Neural cell (in vitro differentiated cells): Measurements from ENCODE around the gene BHLHA9. TPM values are rescaled to one million over a fixed set of nuclear protein-coding genes. Genes with fewer than 3 reads are reported as not detected.

ENCODE experiments used
- H2AFZ ChIP-seq: fragments of 200-600, 300-800 bp; sonication (generic), shearing (Covaris generic); 2 replicates; pipeline ENCODE4 v1.6.0; 2014; ENCODE audit warnings: low read depth, mild to moderate bottlenecking, antibody characterized with exemption, low read length, moderate library complexity
- H3F3A ChIP-seq: fragments of 200-600 bp; shearing (Covaris generic); 2 replicates; pipeline ENCODE4 v1.6.1; 2016; ENCODE audit warnings: mild to moderate bottlenecking, moderate library complexity, mixed read lengths, antibody characterized with exemption, low read length; ENCODE audit not compliant: insufficient read depth, poor library complexity, severe bottlenecking
- H3K27ac ChIP-seq: fragments of 200-600, 300-800 bp; sonication (generic), shearing (Covaris generic); 2 replicates; pipeline ENCODE4 v1.5.1; 2014; ENCODE audit warnings: mild to moderate bottlenecking, low read length, moderate library complexity
- H3K27me3 ChIP-seq: fragments of 300-800, 200-600 bp; sonication (generic), shearing (Covaris generic); 2 replicates; pipeline ENCODE4 v1.6.0; 2014; ENCODE audit warnings: mild to moderate bottlenecking, low read depth, low read length, moderate library complexity; ENCODE audit not compliant: insufficient read depth
- H3K36me3 ChIP-seq: fragments of 300-800, 200-600 bp; sonication (generic), shearing (Covaris generic); 2 replicates; pipeline ENCODE4 v1.5.1; 2014; ENCODE audit warnings: mild to moderate bottlenecking, antibody characterized with exemption, low read length, moderate library complexity; ENCODE audit not compliant: insufficient read depth
- H3K4me2 ChIP-seq: fragments of 300-800, 200-600 bp; sonication (generic), shearing (Covaris generic); 2 replicates; pipeline ENCODE4 v1.6.0; 2014; ENCODE audit warnings: mild to moderate bottlenecking, low read length
- H3K4me3 ChIP-seq: fragments of 300-800, 200-600 bp; sonication (generic), shearing (Covaris generic); 2 replicates; pipeline ENCODE4 v1.5.1; 2014; ENCODE audit warnings: mild to moderate bottlenecking, low read length, moderate library complexity
- H3K79me2 ChIP-seq: fragments of 200-600 bp; shearing (Covaris generic); replicated peaks from 2 replicates; pipeline ENCODE4 v1.6.0; 2014; ENCODE audit warnings: mild to moderate bottlenecking, low read length, moderate library complexity; ENCODE audit not compliant: insufficient read depth
- H3K9ac ChIP-seq: fragments of 300-800, 200-600 bp; sonication (generic), shearing (Covaris generic); 2 replicates; pipeline ENCODE4 v1.6.1; 2016; ENCODE audit warnings: mild to moderate bottlenecking, low read length, mixed read lengths
- H3K9me2 ChIP-seq: fragments of 200-600 bp; shearing (Covaris generic); 2 replicates; pipeline ENCODE4 v1.6.1; 2016; ENCODE audit warnings: mild to moderate bottlenecking, low read length, mixed read lengths; ENCODE audit not compliant: insufficient read depth
- H3K9me3 ChIP-seq: fragments of 200-600, 300-800 bp; sonication (generic), shearing (Covaris generic); 2 replicates; pipeline ENCODE4 v1.6.1; 2016; ENCODE audit warnings: mild to moderate bottlenecking, mixed run types, low read length, moderate library complexity, mixed read lengths
- H4K20me1 ChIP-seq: fragments of 200-600 bp; shearing (Covaris generic); 2 replicates; pipeline ENCODE4 v1.6.1; 2016; ENCODE audit warnings: mild to moderate bottlenecking, mixed run types; ENCODE audit not compliant: insufficient read depth
- EP300 ChIP-seq: fragments of 450-650 bp; conservative IDR thresholded peaks from 2 replicates; pipeline ENCODE4 v1.6.1; 2014; ENCODE audit warnings: antibody characterized with exemption, mild to moderate bottlenecking, moderate library complexity; ENCODE audit not compliant: poor library complexity, severe bottlenecking
- EZH2 ChIP-seq: fragments of 200-600, 300-800 bp; shearing (Covaris generic), sonication (generic); IDR thresholded peaks from 2 replicates; pipeline ENCODE4 v1.6.1; 2014; ENCODE audit warnings: antibody characterized with exemption, low read length, borderline replicate concordance, mild to moderate bottlenecking; ENCODE audit not compliant: insufficient read depth, poor library complexity, severe bottlenecking
- MXI1 ChIP-seq: fragments of 450-650 bp; conservative IDR thresholded peaks from 2 replicates; pipeline ENCODE4 v1.6.1; 2014; ENCODE audit warnings: antibody characterized with exemption, mild to moderate bottlenecking; ENCODE audit not compliant: poor library complexity, severe bottlenecking
- POLR2AphosphoS5 ChIP-seq: IDR thresholded peaks from 2 replicates; pipeline ENCODE4 v1.6.1; 2012
- RAD21 ChIP-seq: fragments of 450-650 bp; conservative IDR thresholded peaks from 2 replicates; pipeline ENCODE4 v1.6.1; 2014; ENCODE audit warnings: antibody characterized with exemption, mild to moderate bottlenecking, moderate library complexity
- SMC3 ChIP-seq: fragments of 450-650 bp; conservative IDR thresholded peaks from 2 replicates; pipeline ENCODE4 v1.6.1; 2014; ENCODE audit warnings: antibody characterized with exemption, mild to moderate bottlenecking, moderate library complexity; ENCODE audit not compliant: poor library complexity
- TAF1 ChIP-seq: IDR thresholded peaks from 2 replicates; pipeline ENCODE4 v1.6.1; 2012; ENCODE audit warnings: low read depth
- polyA plus RNA-seq: library from polyadenylated mRNA; depleted of rRNA; stranded (reverse); fragments of >200 nt; gene quantifications from 2 replicates; pipeline ENCODE4 v1.2.3, GENCODE V29; 2014
- TF ChIP-seq, protein P1 (sequence below): IDR thresholded peaks from 2 replicates; pipeline ENCODE4 v1.6.1; 2012; ENCODE audit warnings: borderline replicate concordance
- TF ChIP-seq, protein P2 (sequence below): fragments of 450-650 bp; IDR thresholded peaks from 2 replicates; pipeline ENCODE4 v1.5.1; 2014; ENCODE audit warnings: antibody characterized with exemption, mild to moderate bottlenecking, moderate library complexity; ENCODE audit not compliant: poor library complexity, severe bottlenecking

Gene BHLHA9
- polyA plus RNA-seq, 1 donor from 2014 or later: not detected

DNA sequence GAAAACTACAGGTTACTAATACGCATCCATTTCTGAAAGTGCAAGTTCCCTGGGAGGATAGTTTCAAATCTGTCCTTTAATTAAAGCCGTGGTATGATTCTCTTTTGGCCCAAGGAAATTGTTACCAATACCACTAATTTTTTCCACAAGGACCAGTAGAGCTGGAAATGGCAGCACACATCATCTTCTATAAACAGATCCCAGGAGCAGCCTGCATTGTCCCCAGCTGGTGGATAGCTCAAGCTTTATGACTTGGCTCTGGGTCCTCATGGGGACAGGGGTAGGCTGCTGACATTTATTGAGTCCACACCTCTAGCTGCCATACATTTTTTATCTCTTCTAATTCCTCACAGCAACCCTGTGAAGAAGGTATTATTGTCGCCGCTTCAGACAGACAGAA is 35.8 kb upstream of the BHLHA9 start:
- Histone ChIP-seq H3K27me3 (peaks cover 19% of the 10 kb centered on the region), H2AFZ (no peak overlapping the region), H3K9me2 (no peaks in the 10 kb centered on the region), H4K20me1 (no peaks in the 10 kb centered on the region), H3K27ac (no peak overlapping the region), H3K79me2 (no peaks in the 10 kb centered on the region), H3K36me3 (no peaks in the 10 kb centered on the region), H3K4me3 (no peak overlapping the region), H3F3A (no peaks in the 10 kb centered on the region), H3K9ac (no peak overlapping the region), H3K9me3 (no peaks in the 10 kb centered on the region), H3K4me2 (no peak overlapping the region)
- no peak for TF ChIP-seq MXI1

- no peak overlapping the region for H3K4me2 ChIP-seq
- no peaks in the 10 kb centered on the region for H3K27me3 ChIP-seq
- no peaks in the 10 kb centered on the region for H3K9me2 ChIP-seq
- H3K27ac ChIP-seq: no peak overlapping the region
- H3K79me2 ChIP-seq: no peaks in the 10 kb centered on the region
- H4K20me1 ChIP-seq: no peaks in the 10 kb centered on the region
- no peak overlapping the region for H3K9ac ChIP-seq
- no peak overlapping the region for H2AFZ ChIP-seq
- H3K9me3 ChIP-seq: no peaks in the 10 kb centered on the region
- H3K4me3 ChIP-seq: no peak overlapping the region
- H3F3A ChIP-seq: no peaks in the 10 kb centered on the region
- no peaks in the 10 kb centered on the region for H3K36me3 ChIP-seq
- TF ChIP-seq, protein P1, sequence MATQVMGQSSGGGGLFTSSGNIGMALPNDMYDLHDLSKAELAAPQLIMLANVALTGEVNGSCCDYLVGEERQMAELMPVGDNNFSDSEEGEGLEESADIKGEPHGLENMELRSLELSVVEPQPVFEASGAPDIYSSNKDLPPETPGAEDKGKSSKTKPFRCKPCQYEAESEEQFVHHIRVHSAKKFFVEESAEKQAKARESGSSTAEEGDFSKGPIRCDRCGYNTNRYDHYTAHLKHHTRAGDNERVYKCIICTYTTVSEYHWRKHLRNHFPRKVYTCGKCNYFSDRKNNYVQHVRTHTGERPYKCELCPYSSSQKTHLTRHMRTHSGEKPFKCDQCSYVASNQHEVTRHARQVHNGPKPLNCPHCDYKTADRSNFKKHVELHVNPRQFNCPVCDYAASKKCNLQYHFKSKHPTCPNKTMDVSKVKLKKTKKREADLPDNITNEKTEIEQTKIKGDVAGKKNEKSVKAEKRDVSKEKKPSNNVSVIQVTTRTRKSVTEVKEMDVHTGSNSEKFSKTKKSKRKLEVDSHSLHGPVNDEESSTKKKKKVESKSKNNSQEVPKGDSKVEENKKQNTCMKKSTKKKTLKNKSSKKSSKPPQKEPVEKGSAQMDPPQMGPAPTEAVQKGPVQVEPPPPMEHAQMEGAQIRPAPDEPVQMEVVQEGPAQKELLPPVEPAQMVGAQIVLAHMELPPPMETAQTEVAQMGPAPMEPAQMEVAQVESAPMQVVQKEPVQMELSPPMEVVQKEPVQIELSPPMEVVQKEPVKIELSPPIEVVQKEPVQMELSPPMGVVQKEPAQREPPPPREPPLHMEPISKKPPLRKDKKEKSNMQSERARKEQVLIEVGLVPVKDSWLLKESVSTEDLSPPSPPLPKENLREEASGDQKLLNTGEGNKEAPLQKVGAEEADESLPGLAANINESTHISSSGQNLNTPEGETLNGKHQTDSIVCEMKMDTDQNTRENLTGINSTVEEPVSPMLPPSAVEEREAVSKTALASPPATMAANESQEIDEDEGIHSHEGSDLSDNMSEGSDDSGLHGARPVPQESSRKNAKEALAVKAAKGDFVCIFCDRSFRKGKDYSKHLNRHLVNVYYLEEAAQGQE: no peak
- no peak for TF ChIP-seq POLR2AphosphoS5
- TF ChIP-seq RAD21: no peak
- no peak for TF ChIP-seq EZH2
- TF ChIP-seq, protein P2, sequence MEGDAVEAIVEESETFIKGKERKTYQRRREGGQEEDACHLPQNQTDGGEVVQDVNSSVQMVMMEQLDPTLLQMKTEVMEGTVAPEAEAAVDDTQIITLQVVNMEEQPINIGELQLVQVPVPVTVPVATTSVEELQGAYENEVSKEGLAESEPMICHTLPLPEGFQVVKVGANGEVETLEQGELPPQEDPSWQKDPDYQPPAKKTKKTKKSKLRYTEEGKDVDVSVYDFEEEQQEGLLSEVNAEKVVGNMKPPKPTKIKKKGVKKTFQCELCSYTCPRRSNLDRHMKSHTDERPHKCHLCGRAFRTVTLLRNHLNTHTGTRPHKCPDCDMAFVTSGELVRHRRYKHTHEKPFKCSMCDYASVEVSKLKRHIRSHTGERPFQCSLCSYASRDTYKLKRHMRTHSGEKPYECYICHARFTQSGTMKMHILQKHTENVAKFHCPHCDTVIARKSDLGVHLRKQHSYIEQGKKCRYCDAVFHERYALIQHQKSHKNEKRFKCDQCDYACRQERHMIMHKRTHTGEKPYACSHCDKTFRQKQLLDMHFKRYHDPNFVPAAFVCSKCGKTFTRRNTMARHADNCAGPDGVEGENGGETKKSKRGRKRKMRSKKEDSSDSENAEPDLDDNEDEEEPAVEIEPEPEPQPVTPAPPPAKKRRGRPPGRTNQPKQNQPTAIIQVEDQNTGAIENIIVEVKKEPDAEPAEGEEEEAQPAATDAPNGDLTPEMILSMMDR: no peak
- no peak for TF ChIP-seq SMC3
- TF ChIP-seq MXI1: no peak
Measured at GRCh38 chr17:1237471-1237870, 32.8 kb upstream of the BHLHA9 start.

DNA sequence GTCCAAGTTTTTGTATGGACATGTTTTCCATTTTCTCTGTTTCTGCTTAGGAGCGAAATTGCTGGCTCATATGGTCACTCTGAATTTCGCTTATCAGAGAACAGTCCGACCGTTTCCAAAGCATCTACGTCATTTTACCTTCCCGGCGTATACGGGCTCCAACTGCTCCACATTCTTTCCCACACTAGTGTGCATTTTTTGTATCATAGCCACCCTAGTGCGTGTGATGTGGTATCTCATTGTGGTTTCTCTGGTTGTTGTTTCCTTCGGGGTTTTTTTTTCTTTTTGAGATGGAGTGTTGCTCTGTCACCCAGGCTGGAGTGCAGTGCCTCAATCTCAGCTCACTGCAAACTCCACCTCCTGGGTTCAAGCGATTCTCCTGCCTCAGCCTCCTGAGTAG is 31.0 kb upstream of the BHLHA9 start:
- Histone ChIP-seq H3K9ac (no peak overlapping the region), H3K27me3 (no peaks in the 10 kb centered on the region), H4K20me1 (no peaks in the 10 kb centered on the region), H2AFZ (no peak overlapping the region), H3K9me3 (no peaks in the 10 kb centered on the region), H3K4me3 (no peak overlapping the region), H3K36me3 (no peaks in the 10 kb centered on the region), H3K4me2 (no peak overlapping the region), H3F3A (no peaks in the 10 kb centered on the region), H3K79me2 (no peaks in the 10 kb centered on the region), H3K27ac (no peak overlapping the region), H3K9me2 (no peaks in the 10 kb centered on the region)
- TF ChIP-seq EZH2 (no peak), EP300 (no peak), RAD21 (no peak), POLR2AphosphoS5 (no peak), SMC3 (no peak), TAF1 (no peak), MXI1 (no peak)
- TF ChIP-seq, protein P2: no peak
- TF ChIP-seq, protein P1: no peak
